Spleen (tissue), 7 donors: Measurements from ENCODE around the gene WDR91.

Source experiments
- CTCF ChIP-seq, 11 experiments: fragments of 200-600 bp in 7 of 11; fragments of 450-650 bp in 4 of 11; sonication (generic) in 4 of 11; IDR thresholded peaks in 8 of 11; conservative IDR thresholded peaks in 3 of 11; 1 replicate in 7 of 11; 2 replicates in 4 of 11; pipeline versions ENCODE4 v1.4.0 to v1.8.0; 2016 to 2021; ENCODE audit warnings: antibody characterized with exemption in 11 of 11, inconsistent platforms in 4 of 11, mild to moderate bottlenecking in 1 of 11
- POLR2A ChIP-seq, 3 donors: fragments of 450-650 bp; IDR thresholded peaks; one replicate each; pipeline ENCODE4 v1.5.1; 2017; ENCODE audit warnings: antibody characterized with exemption in 3 of 3, mild to moderate bottlenecking in 1 of 3
- POLR2AphosphoS5 ChIP-seq, 3 donors: sonication (generic); formaldehyde crosslinking; IDR thresholded peaks; one replicate each; pipeline ENCODE4 v1.5.1; 2017; ENCODE audit warnings: antibody characterized with exemption in 3 of 3
- donor health status: DM: no; HTN: no; CAD: no; lungs with moderate emphysema.
- donor health status: DM: no; HTN: no; CAD: no.
- donor health status: DM: no; HTN: no; CAD: no.

DNA sequence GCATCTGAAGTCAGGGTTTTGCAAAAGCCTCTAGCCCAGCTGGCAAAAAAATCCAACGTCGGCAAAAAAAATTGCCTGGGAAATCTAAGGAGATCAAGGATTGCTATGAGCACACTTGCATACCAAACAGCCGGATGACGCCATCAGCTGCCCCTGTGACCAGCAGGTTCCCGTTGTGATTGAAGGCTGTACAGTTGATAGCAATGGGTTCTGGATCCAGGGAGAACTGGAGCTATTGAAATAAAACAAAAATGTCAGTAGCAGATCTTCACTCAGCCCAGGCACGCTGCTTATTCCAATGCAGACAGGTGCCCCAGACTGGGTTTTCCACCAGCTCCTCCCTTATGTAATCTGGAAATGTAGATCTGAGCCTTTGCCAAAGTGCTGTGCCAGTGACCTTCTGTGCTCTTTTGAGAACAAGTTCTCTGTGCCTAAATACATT lies 22.1 kb downstream of the WDR91 start:
- TF ChIP-seq POLR2A (IDR thresholded peaks at IDR 0.05): no peak
- no peak for TF ChIP-seq CTCF (IDR thresholded peaks at IDR 0.05 in 8 of 11, conservative IDR thresholded peaks at IDR 0.05 in 3 of 11)
- TF ChIP-seq POLR2AphosphoS5 (IDR thresholded peaks at IDR 0.05): no peak
